Duodenal mucosa (tissue), 2 donors: ENCODE data around the gene LNX2.
A peak's percentile ranks its signal among the peaks of the same experiment; 100 is the strongest.

Source experiments
- H3K27ac ChIP-seq: one replicate; pipeline ENCODE4 v1.7.0; 2013; ENCODE audit warnings: low read depth, low read length
- H3K27me3 ChIP-seq, 2 donors: one replicate each; pipeline ENCODE4 v1.7.0; 2013; ENCODE audit warnings: low read length in 2 of 2, control low read depth in 1 of 2; ENCODE audit not compliant: insufficient read depth in 2 of 2, control insufficient read depth in 1 of 2
- H3K36me3 ChIP-seq, 2 donors: one replicate each; pipeline ENCODE4 v1.7.0; 2013; ENCODE audit warnings: low read length in 2 of 2, control low read depth in 1 of 2; ENCODE audit not compliant: insufficient read depth in 2 of 2, control insufficient read depth in 1 of 2
- H3K4me1 ChIP-seq, 2 donors: one replicate each; pipeline ENCODE4 v1.7.0; 2013; ENCODE audit warnings: low read length in 2 of 2, control low read depth in 1 of 2; ENCODE audit not compliant: insufficient read depth in 2 of 2, control insufficient read depth in 1 of 2
- H3K4me3 ChIP-seq, 2 donors: one replicate each; pipeline ENCODE4 v1.7.0; 2013; ENCODE audit warnings: low read length in 2 of 2, low read depth in 1 of 2
- H3K9ac ChIP-seq, 2 donors: one replicate each; pipeline ENCODE4 v1.7.0; 2013; ENCODE audit warnings: low read length in 2 of 2, low read depth in 1 of 2
- H3K9me3 ChIP-seq, 2 donors: one replicate each; pipeline ENCODE4 v1.7.0; 2013; ENCODE audit warnings: low read length in 2 of 2, control low read depth in 1 of 2; ENCODE audit not compliant: control insufficient read depth in 1 of 2

The LNX2 gene

GRCh38 chr13:27572234-27572901 lies 48.0 kb downstream of the LNX2 start:
- H3K27ac ChIP-seq, result no peak overlapping the region
- no peak overlapping the region for H3K4me3 ChIP-seq
- no peaks in the 10 kb centered on the region for H3K4me1 ChIP-seq
- no peaks in the 10 kb centered on the region for H3K27me3 ChIP-seq
- H3K36me3 ChIP-seq, result peaks cover 15 to 25% of the 10 kb centered on the region in 2 donors
- H3K9me3 ChIP-seq, result no peaks in the 10 kb centered on the region
- H3K9ac ChIP-seq, result no peak overlapping the region

- Histone ChIP-seq H3K27ac (no peak overlapping the region), H3K9me3 (no peaks in the 10 kb centered on the region), H3K27me3 (no peaks in the 10 kb centered on the region), H3K36me3 (peaks cover 26 to 40% of the 10 kb centered on the region in 2 donors), H3K4me3 (no peak overlapping the region), H3K9ac (no peak overlapping the region), H3K4me1 (no peaks in the 10 kb centered on the region)
Observed at GRCh38 chr13:27570906-27571305, 49.4 kb downstream of the LNX2 start.

GRCh38 chr13:27569405-27569804 lies 50.9 kb downstream of the LNX2 start:
- Histone ChIP-seq H3K9me3 (no peaks in the 10 kb centered on the region), H3K4me1 (no peaks in the 10 kb centered on the region), H3K27me3 (no peaks in the 10 kb centered on the region), H3K4me3 (no peak overlapping the region), H3K27ac (no peak overlapping the region), H3K9ac (no peak overlapping the region), H3K36me3 (peaks cover 26 to 40% of the 10 kb centered on the region in 2 donors)

- no peaks in the 10 kb centered on the region for H3K4me1 ChIP-seq
- H3K9ac ChIP-seq, result no peak overlapping the region
- no peak overlapping the region for H3K27ac ChIP-seq
- peaks cover 42 to 59% of the 10 kb centered on the region in 2 donors for H3K36me3 ChIP-seq
- H3K9me3 ChIP-seq, result no peaks in the 10 kb centered on the region
- no peaks in the 10 kb centered on the region for H3K27me3 ChIP-seq
- H3K4me3 ChIP-seq, result no peak overlapping the region
Observed at GRCh38 chr13:27565818-27566217, 54.5 kb downstream of the LNX2 start.

DNA sequence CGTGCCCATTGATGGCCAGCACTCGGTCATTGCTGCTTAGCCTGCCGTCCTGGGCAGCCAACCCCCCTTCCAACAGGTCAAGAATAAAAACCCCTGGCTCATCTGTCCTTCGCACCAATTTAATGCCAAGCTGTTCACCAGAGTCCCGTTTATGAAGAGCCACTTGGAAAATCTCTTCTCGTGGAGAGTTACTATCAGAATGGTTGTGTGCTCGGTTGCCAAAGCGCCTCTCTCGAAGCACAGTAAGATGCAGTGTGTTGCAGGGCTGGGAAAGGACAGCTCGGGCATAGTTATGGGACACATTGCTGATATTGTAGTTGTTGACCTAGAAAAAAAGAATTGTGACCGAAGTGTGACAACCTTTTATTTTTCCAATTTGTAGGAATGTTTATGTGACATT lies 57.9 kb downstream of the LNX2 start:
- Histone ChIP-seq H3K36me3 (peaks cover 33 to 39% of the 10 kb centered on the region in 2 donors), H3K4me3 (no peak overlapping the region), H3K9me3 (no peaks in the 10 kb centered on the region), H3K27me3 (no peaks in the 10 kb centered on the region), H3K4me1 (no peaks in the 10 kb centered on the region), H3K9ac (no peak overlapping the region), H3K27ac (no peak overlapping the region)

DNA sequence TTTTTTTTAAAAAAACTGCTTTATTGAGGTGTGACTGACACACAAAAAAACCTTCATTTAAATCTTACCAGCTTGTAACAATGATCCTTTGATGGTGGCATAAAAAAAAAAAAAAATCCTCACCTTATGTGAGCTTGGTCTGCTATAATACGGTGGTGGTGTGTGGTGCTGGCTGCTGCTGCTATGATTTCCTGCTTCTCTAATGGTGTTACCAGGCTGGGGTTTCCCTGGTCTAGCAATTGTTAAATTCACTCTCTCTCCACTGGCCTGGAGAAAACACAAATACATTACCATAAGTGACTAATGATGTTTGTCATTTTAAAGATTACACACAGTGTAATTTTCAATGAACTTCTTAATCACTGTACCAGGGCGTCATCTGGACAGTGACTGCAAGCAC lies 60.6 kb downstream of the LNX2 start:
- peaks cover 31 to 34% of the 10 kb centered on the region in 2 donors for H3K36me3 ChIP-seq
- H3K4me1 ChIP-seq, result no peaks in the 10 kb centered on the region

DNA sequence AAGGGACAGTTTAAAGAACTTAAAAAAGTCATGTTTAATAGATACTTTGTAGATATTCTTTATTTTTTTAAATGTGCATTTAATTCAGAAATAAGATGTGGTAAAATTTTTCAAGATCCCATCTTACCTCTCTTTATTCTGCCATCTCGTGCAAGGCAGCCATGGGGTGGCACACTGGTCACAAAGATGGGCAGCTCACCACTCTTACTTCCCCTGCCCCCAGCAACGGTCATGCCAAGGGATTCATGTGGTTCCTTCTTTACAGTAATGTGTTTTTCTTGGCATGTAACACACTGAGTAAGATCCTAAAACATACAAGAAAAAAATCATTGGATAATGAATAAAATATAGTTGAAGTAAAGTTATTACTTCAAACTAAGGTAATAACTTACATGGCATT lies 64.2 kb downstream of the LNX2 start:
- Histone ChIP-seq H3K27me3 (no peaks in the 10 kb centered on the region), H3K27ac (no peak overlapping the region), H3K9ac (no peak overlapping the region), H3K4me3 (no peak overlapping the region), H3K4me1 (peaks cover 7 to 9% of the 10 kb centered on the region in 2 donors), H3K9me3 (no peaks in the 10 kb centered on the region), H3K36me3 (peaks cover 15 to 34% of the 10 kb centered on the region in 2 donors)

More for the DNA sequence above, 60.6 kb downstream of the LNX2 start:
- no peak overlapping the region for H3K9ac ChIP-seq
- H3K27ac ChIP-seq, result no peak overlapping the region
- H3K4me3 ChIP-seq, result no peak overlapping the region
- H3K27me3 ChIP-seq, result no peaks in the 10 kb centered on the region
- H3K9me3 ChIP-seq, result no peaks in the 10 kb centered on the region

GRCh38 chr13:27551562-27551961 lies 68.8 kb downstream of the LNX2 start:
- Histone ChIP-seq H3K36me3 (peaks cover 10 to 44% of the 10 kb centered on the region in 2 donors), H3K27me3 (no peaks in the 10 kb centered on the region), H3K4me3 (no peak overlapping the region), H3K9ac (no peak overlapping the region), H3K27ac (no peak overlapping the region), H3K9me3 (no peaks in the 10 kb centered on the region), H3K4me1 (peaks cover 13 to 35% of the 10 kb centered on the region in 2 donors)

DNA sequence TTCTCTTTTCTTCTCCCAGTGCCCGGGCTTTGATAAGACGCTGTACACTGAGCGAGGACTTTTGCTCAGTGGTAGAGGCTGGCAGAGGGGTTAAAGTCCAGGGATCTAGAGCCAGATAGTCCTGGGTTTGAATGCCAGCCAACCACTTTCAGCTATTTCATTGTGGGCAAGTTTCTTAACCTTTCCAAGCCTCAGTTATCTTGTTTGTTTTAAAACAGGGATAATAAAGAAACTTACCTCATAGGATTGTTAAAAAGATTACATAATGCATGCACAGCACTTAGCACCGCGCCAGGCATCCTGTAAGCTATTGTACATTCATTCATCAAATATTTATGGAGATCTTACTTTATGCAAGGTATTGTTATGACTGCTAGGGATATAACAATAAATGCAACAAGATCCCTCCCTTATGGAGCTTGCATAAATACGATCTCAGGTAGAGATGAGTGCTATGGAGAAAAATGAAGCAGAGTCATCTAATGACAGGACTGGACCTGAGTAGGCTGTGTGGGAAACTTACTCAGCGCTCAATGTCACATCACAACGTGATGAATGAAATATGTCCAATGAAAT lies 70.8 kb downstream of the LNX2 start:
- Histone ChIP-seq H3K9ac (no peak overlapping the region), H3K9me3 (no peaks in the 10 kb centered on the region), H3K27me3 (no peaks in the 10 kb centered on the region), H3K27ac (peak overlapping the region; percentile 4), H3K4me1 (peaks cover 13 to 35% of the 10 kb centered on the region in 2 donors), H3K4me3 (no peak overlapping the region), H3K36me3 (peaks cover 3 to 32% of the 10 kb centered on the region in 2 donors)

DNA sequence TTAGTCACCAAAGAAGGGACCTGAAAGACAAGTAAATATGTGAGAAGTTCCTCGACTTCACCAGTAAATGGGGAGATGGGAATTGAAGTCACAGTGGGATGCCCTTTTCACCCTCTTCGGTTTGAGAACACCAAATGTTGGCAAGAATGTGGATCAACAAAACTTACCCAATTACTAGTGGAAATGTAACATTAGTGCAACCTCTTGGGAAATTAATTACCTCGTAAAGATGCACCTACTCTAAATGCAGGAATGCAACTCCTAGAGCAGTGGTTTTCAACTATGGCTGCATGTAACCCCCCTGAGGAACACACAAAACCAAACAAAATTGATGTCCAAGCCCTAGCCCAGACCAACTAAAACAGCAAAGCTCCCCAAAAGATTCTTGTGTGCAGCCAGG lies 78.1 kb downstream of the LNX2 start:
- no peak overlapping the region for H3K4me3 ChIP-seq
- no peak overlapping the region for H3K27ac ChIP-seq
- H3K9me3 ChIP-seq, result no peaks in the 10 kb centered on the region
- no peaks in the 10 kb centered on the region for H3K4me1 ChIP-seq
- H3K36me3 ChIP-seq, result peaks cover 3 to 5% of the 10 kb centered on the region in 2 donors
- H3K27me3 ChIP-seq, result no peaks in the 10 kb centered on the region
- H3K9ac ChIP-seq, result no peak overlapping the region
